Upper lobe of left lung (tissue), 6 donors: ENCODE data around the gene RGS8. TPM values are rescaled to one million over a fixed set of nuclear protein-coding genes. Genes with fewer than 3 reads are reported as not detected.
"Not testable (repeated sequence)": the region's sequence is repeated elsewhere in the genome, so short reads cannot be mapped to it uniquely, and the experiment has no call there.

ENCODE experiments used
- ATAC-seq, 2 donors: fragments of 200-7000 bp; cut with Tn5 transposase; one replicate each; pipeline ENCODE4 v1.9.1; 2022; ENCODE audit warnings: mild to moderate bottlenecking in 2 of 2, moderate library complexity in 2 of 2; ENCODE audit not compliant: low FRiP score in 2 of 2
- DNase-seq, 2 donors: peaks; one replicate each; pipeline ENCODE4 v3.0.0-alpha.2; 2019 to 2020
- H3K27ac ChIP-seq, 4 donors: fragments of 200-600 bp; sonication (generic); one replicate each; pipeline ENCODE4 v1.5.1; 2016 to 2019
- H3K27me3 ChIP-seq, 4 donors: fragments of 200-600 bp; sonication (generic); one replicate each; pipeline ENCODE4 v1.5.1; 2017 to 2019
- H3K36me3 ChIP-seq, 4 donors: fragments of 200-600 bp; sonication (generic); one replicate each; pipeline ENCODE4 v1.5.1; 2016 to 2019
- H3K4me1 ChIP-seq, 4 donors: fragments of 200-600 bp; sonication (generic); one replicate each; pipeline ENCODE4 v1.5.1; 2018 to 2019
- H3K4me3 ChIP-seq, 4 donors: fragments of 200-600 bp; sonication (generic); one replicate each; pipeline ENCODE4 v1.5.1; 2017 to 2019; ENCODE audit warnings: mild to moderate bottlenecking in 2 of 4, moderate library complexity in 1 of 4
- H3K9me3 ChIP-seq, 4 donors: fragments of 200-600 bp; sonication (generic); one replicate each; pipeline ENCODE4 v1.5.1; 2018 to 2019
- EP300 ChIP-seq, 4 donors: sonication (generic); formaldehyde crosslinking; IDR thresholded peaks; one replicate each; pipeline ENCODE4 v1.5.1; 2017; ENCODE audit warnings: antibody characterized with exemption in 4 of 4, control low read depth in 2 of 4
- POLR2A ChIP-seq, 4 donors: fragments of 450-650 bp; IDR thresholded peaks; one replicate each; pipeline ENCODE4 v1.5.1; 2016 to 2017; ENCODE audit warnings: antibody characterized with exemption in 4 of 4, mild to moderate bottlenecking in 2 of 4
- POLR2AphosphoS5 ChIP-seq, 2 donors: sonication (generic); formaldehyde crosslinking; IDR thresholded peaks; one replicate each; pipeline ENCODE4 v1.5.1; 2017; ENCODE audit warnings: antibody characterized with exemption in 2 of 2
- WGBS, 2 donors: methylation state at CpG; one replicate each; pipeline ENCODE4 v1.1.5; 2017 to 2018; 5-methylcytosine and 5-hydroxymethylcytosine counted together
- total RNA-seq, 6 donors: library from RNA; depleted of rRNA in 4 of 6; stranded (reverse); fragments of >200 nt in 4 of 6; gene quantifications; one replicate each; pipeline versions ENCODE4 v1.1.0 to v1.2.1, GENCODE V29; 2016 to 2021
- TF ChIP-seq, protein P1 (sequence below), 6 experiments: fragments of 450-650 bp in 4 of 6; fragments of 200-600 bp in 2 of 6; sonication (generic) in 2 of 6; IDR thresholded peaks; one replicate each; pipeline ENCODE4 v1.5.1; 2016 to 2019; ENCODE audit warnings: antibody characterized with exemption in 6 of 6
- donor health status: DM: no; HTN: no; CAD: no; lungs with moderate emphysema.
- donor health status: DM: no; HTN: yes; CAD: no; lungs with severe emphysema.

The RGS8 gene
- total RNA-seq, 6 donors from 2014 or later: 0.20 TPM; not detected in 5

GRCh38 chr1:182699393-182700350, 15.3 kb upstream of the RGS8 start:
- H3K4me3 ChIP-seq: peak overlapping the region in 1 of 4 donors; percentile 7
- TF ChIP-seq EP300 (IDR thresholded peaks at IDR 0.05) (no peak), POLR2A (IDR thresholded peaks at IDR 0.05) (no peak), POLR2AphosphoS5 (IDR thresholded peaks at IDR 0.05) (no peak)
- TF ChIP-seq, protein P1, sequence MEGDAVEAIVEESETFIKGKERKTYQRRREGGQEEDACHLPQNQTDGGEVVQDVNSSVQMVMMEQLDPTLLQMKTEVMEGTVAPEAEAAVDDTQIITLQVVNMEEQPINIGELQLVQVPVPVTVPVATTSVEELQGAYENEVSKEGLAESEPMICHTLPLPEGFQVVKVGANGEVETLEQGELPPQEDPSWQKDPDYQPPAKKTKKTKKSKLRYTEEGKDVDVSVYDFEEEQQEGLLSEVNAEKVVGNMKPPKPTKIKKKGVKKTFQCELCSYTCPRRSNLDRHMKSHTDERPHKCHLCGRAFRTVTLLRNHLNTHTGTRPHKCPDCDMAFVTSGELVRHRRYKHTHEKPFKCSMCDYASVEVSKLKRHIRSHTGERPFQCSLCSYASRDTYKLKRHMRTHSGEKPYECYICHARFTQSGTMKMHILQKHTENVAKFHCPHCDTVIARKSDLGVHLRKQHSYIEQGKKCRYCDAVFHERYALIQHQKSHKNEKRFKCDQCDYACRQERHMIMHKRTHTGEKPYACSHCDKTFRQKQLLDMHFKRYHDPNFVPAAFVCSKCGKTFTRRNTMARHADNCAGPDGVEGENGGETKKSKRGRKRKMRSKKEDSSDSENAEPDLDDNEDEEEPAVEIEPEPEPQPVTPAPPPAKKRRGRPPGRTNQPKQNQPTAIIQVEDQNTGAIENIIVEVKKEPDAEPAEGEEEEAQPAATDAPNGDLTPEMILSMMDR (IDR thresholded peaks at IDR 0.05): no peak
- H3K9me3 ChIP-seq: no peaks in the 10 kb centered on the region
- H3K36me3 ChIP-seq: no peaks in the 10 kb centered on the region
- WGBS, 2 donors: 40 to 45% methylated on average over 10 to 27 of the region's 27 CpGs
- peak in 1 of 2 donors; percentile 29 for ATAC-seq
- no peaks in the 10 kb centered on the region for H3K4me1 ChIP-seq
- H3K27me3 ChIP-seq: no peaks in the 10 kb centered on the region
- peak in 1 of 2 donors; percentile 30 for DNase-seq
- H3K27ac ChIP-seq: no peak overlapping the region

- DNase-seq: no peak
- Histone ChIP-seq H3K27me3 (no peaks in the 10 kb centered on the region), H3K9me3 (no peaks in the 10 kb centered on the region), H3K4me3 (no peak overlapping the region), H3K36me3 (no peaks in the 10 kb centered on the region), H3K4me1 (no peaks in the 10 kb centered on the region), H3K27ac (no peak overlapping the region)
- 92 to 93% methylated on average over 5 of the region's 5 CpGs for WGBS, 2 donors
- ATAC-seq: no peak
- TF ChIP-seq EP300 (IDR thresholded peaks at IDR 0.05): no peak
- TF ChIP-seq POLR2A (IDR thresholded peaks at IDR 0.05): no peak
- TF ChIP-seq POLR2AphosphoS5 (IDR thresholded peaks at IDR 0.05): no peak
- TF ChIP-seq, protein P1 (IDR thresholded peaks at IDR 0.05): no peak
These were observed 14.6 kb upstream of the RGS8 start for GRCh38 chr1:182698971-182699370.

DNA sequence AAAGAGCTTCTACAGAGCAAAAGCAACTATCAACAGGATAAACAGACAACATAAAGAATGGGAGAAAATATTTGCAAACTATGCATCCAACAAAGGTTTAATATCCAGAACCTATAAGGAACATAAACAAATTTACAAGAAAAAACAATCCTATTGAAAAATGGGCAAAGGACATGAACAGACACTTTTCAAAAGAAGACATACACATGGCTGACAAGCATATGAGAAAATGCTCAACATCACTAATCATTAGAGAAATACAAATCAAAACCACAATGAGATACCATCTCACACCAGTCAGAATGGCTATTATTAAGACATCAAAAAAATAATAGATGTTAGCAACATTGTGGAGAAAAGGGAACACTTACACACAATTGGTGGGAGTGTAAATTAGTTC, 8.8 kb upstream of the RGS8 start:
- H3K27ac ChIP-seq, H3K4me3 ChIP-seq, H3K27me3 ChIP-seq, H3K9me3 ChIP-seq, H3K36me3 ChIP-seq, H3K4me1 ChIP-seq, ATAC-seq, DNase-seq: not testable (repeated sequence)

- TF ChIP-seq POLR2AphosphoS5 (IDR thresholded peaks at IDR 0.05) (no peak), EP300 (IDR thresholded peaks at IDR 0.05) (no peak), POLR2A (IDR thresholded peaks at IDR 0.05) (no peak)
- TF ChIP-seq, protein P1 (IDR thresholded peaks at IDR 0.05): no peak
- Histone ChIP-seq H3K27ac (no peak overlapping the region), H3K4me3 (no peak overlapping the region), H3K4me1 (peaks cover 0 to 12% (median 0%) of the 10 kb centered on the region in 4 donors), H3K27me3 (no peaks in the 10 kb centered on the region), H3K9me3 (no peaks in the 10 kb centered on the region), H3K36me3 (no peaks in the 10 kb centered on the region)
- no peak for DNase-seq
- no peak for ATAC-seq
- 89 to 91% methylated on average over 1 of the region's 1 CpG for WGBS, 2 donors
These were observed 6.6 kb upstream of the RGS8 start for GRCh38 chr1:182690886-182691443.

- H3K4me3 ChIP-seq: no peak overlapping the region
- 84 to 90% methylated on average over 8 of the region's 8 CpGs for WGBS, 2 donors
- H3K36me3 ChIP-seq: no peaks in the 10 kb centered on the region
- H3K4me1 ChIP-seq: peaks cover 0 to 12% (median 0%) of the 10 kb centered on the region in 4 donors
- TF ChIP-seq POLR2AphosphoS5 (IDR thresholded peaks at IDR 0.05): no peak
- ATAC-seq: no peak
- DNase-seq: no peak
- no peaks in the 10 kb centered on the region for H3K27me3 ChIP-seq
- no peaks in the 10 kb centered on the region for H3K9me3 ChIP-seq
- H3K27ac ChIP-seq: no peak overlapping the region
These were observed 4.2 kb upstream of the RGS8 start for GRCh38 chr1:182688436-182689205.
